SU-DHL-6 (cell line): Measurements from ENCODE around the gene FRMD3.

ENCODE experiments used
- CTCF ChIP-seq: fragments of 200-600 bp; sonication (generic); IDR thresholded peaks from one replicate; pipeline ENCODE4 v1.5.1; 2017; ENCODE audit warnings: antibody characterized with exemption, mild to moderate bottlenecking, low read length, moderate library complexity; ENCODE audit not compliant: insufficient read depth, poor library complexity, severe bottlenecking
- EZH2phosphoT487 ChIP-seq: fragments of 200-600 bp; sonication (generic), shearing (Covaris generic); conservative IDR thresholded peaks from 2 replicates; pipeline ENCODE4 v1.6.1; 2018; ENCODE audit warnings: mild to moderate bottlenecking, antibody characterized with exemption, low read length, moderate library complexity, mixed read lengths

- TF ChIP-seq CTCF (no peak), EZH2phosphoT487 (no peak)
Measured at GRCh38 chr9:83313781-83314180, 224.4 kb downstream of the FRMD3 start.
